Uterus (tissue), 4 donors: ENCODE measurements around the gene DNASE2B. TPM values are rescaled to one million over a fixed set of nuclear protein-coding genes. Genes with fewer than 3 reads are reported as not detected.

ENCODE experiments used
- DNase-seq, 2 donors: peaks; one replicate each; pipeline ENCODE4 v3.0.0-alpha.2; 2019 to 2020
- H3K27ac ChIP-seq, 2 donors: fragments of 200-600 bp; sonication (generic); 1 replicate in 1 of 2; 2 replicates in 1 of 2; pipeline ENCODE4 v1.5.1; 2016 to 2018
- H3K27me3 ChIP-seq, 2 donors: fragments of 200-600 bp; sonication (generic); one replicate each; pipeline ENCODE4 v1.5.1; 2018 to 2019; ENCODE audit warnings: control low read depth in 1 of 2
- H3K36me3 ChIP-seq, 2 donors: fragments of 200-600 bp; sonication (generic); one replicate each; pipeline ENCODE4 v1.5.1; 2019; ENCODE audit warnings: control low read depth in 1 of 2
- H3K4me1 ChIP-seq, 2 donors: fragments of 200-600 bp; sonication (generic); one replicate each; pipeline ENCODE4 v1.5.1; 2018 to 2019; ENCODE audit warnings: control low read depth in 1 of 2
- H3K4me3 ChIP-seq, 2 donors: fragments of 200-600 bp; sonication (generic); 1 replicate in 1 of 2; 2 replicates in 1 of 2; pipeline ENCODE4 v1.5.1; 2018 to 2019; ENCODE audit warnings: mild to moderate bottlenecking in 1 of 2
- H3K9me3 ChIP-seq, 2 donors: fragments of 200-600 bp; sonication (generic); one replicate each; pipeline ENCODE4 v1.5.1; 2019; ENCODE audit warnings: control low read depth in 1 of 2
- CTCF ChIP-seq, 4 experiments: fragments of 200-600 bp in 2 of 4; fragments of 450-650 bp in 2 of 4; sonication (generic) in 2 of 4; IDR thresholded peaks; one replicate each; pipeline ENCODE4 v1.5.1; 2016 to 2019; ENCODE audit warnings: antibody characterized with exemption in 4 of 4, mild to moderate bottlenecking in 2 of 4, moderate library complexity in 1 of 4
- POLR2A ChIP-seq, 2 donors: fragments of 450-650 bp; IDR thresholded peaks; one replicate each; pipeline ENCODE4 v1.6.1; 2016; ENCODE audit warnings: antibody characterized with exemption in 2 of 2, mild to moderate bottlenecking in 1 of 2, moderate library complexity in 1 of 2
- intact Hi-C: fragments of 100-400 bp; cut with DNase I; formaldehyde crosslinking; loops from one replicate; pipeline ENCODE4 v1.15.1; 2023; ENCODE audit warnings: low total_unique reads
- total RNA-seq, 4 donors: library from RNA; depleted of rRNA in 3 of 4; stranded (reverse); fragments of >200 nt in 3 of 4; gene quantifications; one replicate each; pipeline versions ENCODE4 v1.1.0 to v1.2.4, GENCODE V29; 2014 to 2023
- donor health status: DM: yes; HTN: yes; CAD: no.

The DNASE2B gene
- total RNA-seq, 4 donors from 2014 or later: not detected

DNA sequence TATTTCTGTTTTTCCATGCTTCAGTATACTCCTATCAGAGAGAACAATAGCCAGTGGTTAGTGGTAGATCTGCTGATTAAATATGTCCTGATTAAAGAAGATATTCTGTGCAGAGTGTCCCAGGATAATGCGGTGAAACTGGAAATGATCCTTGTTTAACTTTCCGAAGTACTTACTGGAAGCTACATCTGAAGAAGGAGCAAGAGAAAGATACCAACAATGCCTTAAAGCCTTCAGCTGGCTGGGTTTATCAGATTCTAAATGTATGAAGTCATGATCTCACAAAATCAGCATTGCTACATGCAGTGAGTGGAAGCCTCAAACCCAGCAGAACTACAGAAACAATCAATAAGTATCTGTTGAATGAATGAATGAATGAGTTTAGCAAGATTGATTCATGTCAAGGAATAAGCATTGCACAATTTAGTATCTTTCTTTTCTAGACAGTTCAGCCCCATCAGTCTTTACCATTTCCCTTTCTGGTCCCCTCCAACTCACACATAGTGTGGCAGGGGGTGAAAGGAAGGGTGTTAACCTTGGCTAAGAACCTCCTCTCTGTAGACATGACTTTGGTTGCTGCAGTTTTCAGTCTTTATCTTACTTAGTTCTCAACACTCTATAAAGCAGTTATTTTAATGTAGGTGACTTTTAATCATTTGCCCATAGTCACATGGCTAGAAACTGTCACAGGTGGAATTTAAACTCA lies 24.7 kb upstream of the DNASE2B start:
- DNase-seq: no peak

DNA sequence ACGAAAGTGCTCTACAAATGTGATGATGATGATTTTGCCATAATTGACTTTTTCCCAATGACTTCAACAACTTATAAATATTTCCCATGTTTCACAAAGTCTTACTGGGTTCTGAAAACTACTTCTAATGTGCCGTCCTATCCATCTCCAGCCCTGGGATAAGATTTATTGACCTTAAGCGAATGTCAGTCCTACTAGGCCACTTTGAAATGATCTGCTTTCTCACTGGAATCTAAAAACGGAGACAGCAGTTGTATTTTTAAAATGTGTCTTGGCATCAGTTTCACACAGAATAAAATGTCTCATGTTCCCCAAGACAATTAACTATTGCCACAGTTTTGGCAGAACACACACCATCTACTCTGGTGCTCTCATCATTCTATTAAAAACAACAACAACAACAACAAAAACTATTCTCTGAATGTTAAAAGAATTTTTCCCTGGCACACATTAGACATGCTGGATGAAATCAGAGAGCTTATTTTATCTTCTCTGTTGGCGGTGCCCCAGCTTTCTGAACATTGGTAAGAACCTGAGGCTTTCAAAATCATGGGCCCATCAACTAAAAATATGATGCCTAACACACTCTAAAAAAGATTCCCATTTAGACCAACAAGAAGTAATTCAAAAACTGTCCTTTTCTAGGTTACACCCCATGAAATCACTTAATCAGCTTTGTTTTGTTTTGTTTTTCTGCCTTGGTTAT lies 23.1 kb upstream of the DNASE2B start:
- DNase-seq: peak; percentile 35 to 64
- H3K4me3 ChIP-seq: no peak overlapping the region
- H3K27me3 ChIP-seq: no peaks in the 10 kb centered on the region
- H3K36me3 ChIP-seq: no peaks in the 10 kb centered on the region
- intact Hi-C loops: no loop called here
- peaks cover 0 to 7% of the 10 kb centered on the region in 2 donors for H3K4me1 ChIP-seq
- TF ChIP-seq CTCF (IDR thresholded peaks at IDR 0.05): no peak
- no peak for TF ChIP-seq POLR2A (IDR thresholded peaks at IDR 0.05)
- peak overlapping the region; percentile 76 to 80 for H3K27ac ChIP-seq
- no peaks in the 10 kb centered on the region for H3K9me3 ChIP-seq

More for the DNA sequence above, 24.7 kb upstream of the DNASE2B start:
- H3K4me1 ChIP-seq: peaks cover 0 to 7% of the 10 kb centered on the region in 2 donors
- no peaks in the 10 kb centered on the region for H3K27me3 ChIP-seq
- H3K4me3 ChIP-seq: no peak overlapping the region
- H3K27ac ChIP-seq: peak overlapping the region in 1 of 2 donors; percentile 76
- H3K36me3 ChIP-seq: no peaks in the 10 kb centered on the region
- intact Hi-C loops: no loop called here
- no peak for TF ChIP-seq POLR2A (IDR thresholded peaks at IDR 0.05)
- no peak for TF ChIP-seq CTCF (IDR thresholded peaks at IDR 0.05)
- H3K9me3 ChIP-seq: no peaks in the 10 kb centered on the region

GRCh38 chr1:84376000-84376910 lies 22.0 kb upstream of the DNASE2B start:
- no peaks in the 10 kb centered on the region for H3K36me3 ChIP-seq
- DNase-seq: peak in 1 of 2 donors; percentile 38
- no peak for TF ChIP-seq CTCF (IDR thresholded peaks at IDR 0.05)
- TF ChIP-seq POLR2A (IDR thresholded peaks at IDR 0.05): no peak
- H3K4me1 ChIP-seq: peaks cover 0 to 7% of the 10 kb centered on the region in 2 donors
- no peaks in the 10 kb centered on the region for H3K9me3 ChIP-seq
- no peaks in the 10 kb centered on the region for H3K27me3 ChIP-seq
- intact Hi-C loops: no loop called here
- H3K27ac ChIP-seq: peak overlapping the region; percentile 76 to 80
- H3K4me3 ChIP-seq: no peak overlapping the region

DNA sequence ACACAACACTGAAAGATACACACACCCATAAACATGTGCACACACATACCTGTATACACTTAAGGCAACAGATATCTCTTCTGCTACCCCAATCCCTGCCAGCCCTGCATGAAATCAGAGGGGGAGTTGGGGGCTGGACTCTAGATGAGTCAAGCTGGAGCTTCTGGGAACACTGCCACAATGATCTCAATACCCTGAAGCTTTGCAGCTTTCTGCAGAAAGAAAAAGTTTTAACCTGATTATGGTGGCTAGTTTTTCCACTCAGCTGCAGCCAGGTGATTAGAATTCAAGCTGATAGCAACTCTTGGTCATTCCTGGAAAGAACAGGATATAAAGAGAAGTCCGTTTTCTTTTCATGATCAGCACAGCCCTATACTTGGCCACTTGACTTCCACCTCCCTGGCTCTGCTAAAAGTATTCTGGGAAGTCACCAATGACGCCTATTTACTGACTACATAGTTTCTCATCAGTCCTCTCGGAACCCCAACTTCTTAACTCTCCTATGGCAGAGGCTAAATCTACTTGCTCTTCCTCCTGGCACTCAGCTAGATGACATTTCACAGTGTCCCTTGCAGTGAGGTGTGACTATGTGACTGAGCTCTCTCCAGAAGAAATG lies 20.7 kb upstream of the DNASE2B start:
- Histone ChIP-seq H3K9me3 (no peaks in the 10 kb centered on the region), H3K4me3 (no peak overlapping the region), H3K36me3 (no peaks in the 10 kb centered on the region), H3K4me1 (peaks cover 0 to 7% of the 10 kb centered on the region in 2 donors), H3K27me3 (no peaks in the 10 kb centered on the region), H3K27ac (peak overlapping the region; percentile 76 to 80)
- DNase-seq: peak; percentile 65 to 82
- TF ChIP-seq CTCF (IDR thresholded peaks at IDR 0.05) (no peak), POLR2A (IDR thresholded peaks at IDR 0.05) (no peak)
- intact Hi-C loops: no loop called here
